ENCODE data around the gene NECTIN4.
"Not testable (repeated sequence)": the region's sequence is repeated elsewhere in the genome, so short reads cannot be mapped to it uniquely, and the experiment has no call there.

The NECTIN4 gene

DNA sequence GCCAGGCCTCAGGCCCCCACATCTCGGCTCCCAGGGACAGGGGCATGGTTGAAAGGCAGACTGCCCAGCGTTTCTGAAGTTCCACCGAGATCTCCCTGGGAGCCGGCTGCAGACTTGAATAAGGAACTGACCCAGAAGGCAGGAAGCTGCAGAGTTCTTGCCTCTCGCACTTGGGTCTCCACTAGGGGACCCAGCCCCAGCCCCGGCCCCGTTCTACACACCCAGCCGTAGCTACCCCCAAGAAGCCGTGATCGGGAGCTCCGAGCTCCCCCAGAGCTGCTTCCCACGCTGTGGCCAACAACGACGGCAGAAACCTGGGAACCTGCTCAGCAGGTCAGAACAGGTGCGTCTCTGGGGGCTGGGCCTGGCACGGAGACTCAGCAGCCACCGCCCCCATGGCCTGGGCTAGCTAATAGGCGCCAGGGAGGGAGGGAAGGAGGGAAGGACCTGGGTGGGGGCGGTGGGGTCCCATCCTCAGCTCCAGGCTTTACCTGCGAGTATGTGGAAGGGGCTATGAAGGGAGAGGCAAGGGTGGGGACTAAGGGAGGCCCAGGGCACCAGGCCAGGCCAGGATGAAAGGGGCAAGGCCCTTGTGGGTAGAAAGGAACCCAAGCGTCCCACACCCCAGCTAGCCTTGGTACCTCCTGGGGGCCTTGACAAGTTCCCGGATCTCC lies at the start of gene NECTIN4:
Gene NECTIN4, minus strand, starts transcription at position 308 of the 674 bp plus-strand sequence. Its CDS starts 262 bp downstream, at position 46.
- no peak for DNase-seq (ENCODE audit: low read depth in 3 of 3, low spot score in 1 of 3)

DNA sequence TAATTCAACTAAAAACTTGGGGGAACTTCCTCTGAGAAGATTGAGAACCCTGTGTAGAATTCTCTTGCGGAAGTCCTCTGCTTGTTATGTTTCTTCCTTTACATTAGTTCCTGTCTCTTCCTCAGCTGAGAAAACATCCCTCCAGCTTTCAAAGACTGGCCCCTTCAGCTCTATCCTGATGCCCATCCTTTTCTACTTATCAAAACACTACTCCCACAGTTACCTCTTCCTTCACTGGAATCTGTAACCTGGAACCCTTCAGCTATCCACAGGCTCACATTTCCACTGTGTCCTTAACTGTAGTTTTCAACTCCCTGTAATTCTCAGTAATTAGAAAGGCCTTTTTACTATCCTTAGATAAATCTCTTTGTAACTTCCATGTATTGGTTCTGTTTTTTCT lies 49.1 kb upstream of the NECTIN4 start:
- DNase-seq (ENCODE audit: low read depth in 3 of 3, low spot score in 1 of 3), result no peak

- no peak for DNase-seq (ENCODE audit: low read depth in 3 of 3, low spot score in 1 of 3)
These were observed 48.5 kb upstream of the NECTIN4 start for GRCh38 chr1:161137881-161138280.

- DNase-seq (ENCODE audit: low read depth in 3 of 3, low spot score in 1 of 3), result no peak
These were observed 43.9 kb upstream of the NECTIN4 start for GRCh38 chr1:161133220-161133740.

- peak; percentile 78 to 83 (median 81) for DNase-seq (ENCODE audit: low read depth in 3 of 3, low spot score in 1 of 3)
These were observed 43.3 kb upstream of the NECTIN4 start, which contains the start of gene DEDD for GRCh38 chr1:161132410-161133219. DEDD (minus strand) TSS chr1:161132667; CDS start chr1:161124462, 8,205 bp downstream.

DNA sequence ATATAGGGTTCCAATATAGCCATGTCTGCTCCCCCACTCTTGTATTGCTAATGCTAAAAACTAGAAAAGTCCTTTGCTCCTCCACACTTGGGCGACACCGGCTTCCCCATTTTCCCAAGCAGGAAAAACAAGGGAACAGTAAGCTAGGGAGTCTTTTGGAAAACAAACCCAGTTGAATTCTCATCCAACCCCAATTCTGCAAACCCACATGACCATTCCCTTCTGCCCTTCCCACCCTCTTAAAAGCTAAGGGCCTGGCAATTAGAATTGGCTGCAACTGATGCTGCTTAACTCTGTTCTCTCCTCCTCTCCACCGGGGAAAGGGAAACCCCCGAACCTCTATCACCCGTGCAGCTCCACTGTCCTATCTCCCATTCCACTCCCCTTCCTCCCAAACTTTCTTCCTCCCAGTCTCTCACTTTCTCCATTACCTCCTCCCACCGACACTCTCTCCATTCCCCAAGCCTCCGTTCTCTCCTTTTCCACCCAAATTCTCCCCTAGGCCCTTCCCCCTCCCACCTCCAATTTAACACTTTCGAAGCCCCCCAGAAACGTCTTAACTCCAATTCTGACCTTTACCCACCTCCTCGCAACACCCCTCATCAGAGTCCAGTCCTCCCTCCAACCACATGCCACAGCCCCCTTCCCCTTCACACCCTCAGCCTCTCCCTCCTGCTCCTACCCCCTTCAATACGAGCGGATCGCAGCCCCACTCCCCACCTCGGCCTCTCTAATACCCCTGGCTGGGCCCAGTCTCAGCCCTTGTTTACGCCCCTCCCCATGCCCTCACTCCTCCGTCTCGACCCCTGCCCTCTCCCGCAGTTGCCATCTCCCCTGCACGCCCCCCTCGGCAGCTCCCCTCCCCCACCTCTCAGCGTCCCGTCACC lies 42.4 kb upstream of the NECTIN4 start:
- no peak for DNase-seq (ENCODE audit: low read depth in 3 of 3, low spot score in 1 of 3)

GRCh38 chr1:161130266-161130665 lies 40.9 kb upstream of the NECTIN4 start:
- DNase-seq (ENCODE audit: low read depth in 3 of 3, low spot score in 1 of 3), result no peak

DNA sequence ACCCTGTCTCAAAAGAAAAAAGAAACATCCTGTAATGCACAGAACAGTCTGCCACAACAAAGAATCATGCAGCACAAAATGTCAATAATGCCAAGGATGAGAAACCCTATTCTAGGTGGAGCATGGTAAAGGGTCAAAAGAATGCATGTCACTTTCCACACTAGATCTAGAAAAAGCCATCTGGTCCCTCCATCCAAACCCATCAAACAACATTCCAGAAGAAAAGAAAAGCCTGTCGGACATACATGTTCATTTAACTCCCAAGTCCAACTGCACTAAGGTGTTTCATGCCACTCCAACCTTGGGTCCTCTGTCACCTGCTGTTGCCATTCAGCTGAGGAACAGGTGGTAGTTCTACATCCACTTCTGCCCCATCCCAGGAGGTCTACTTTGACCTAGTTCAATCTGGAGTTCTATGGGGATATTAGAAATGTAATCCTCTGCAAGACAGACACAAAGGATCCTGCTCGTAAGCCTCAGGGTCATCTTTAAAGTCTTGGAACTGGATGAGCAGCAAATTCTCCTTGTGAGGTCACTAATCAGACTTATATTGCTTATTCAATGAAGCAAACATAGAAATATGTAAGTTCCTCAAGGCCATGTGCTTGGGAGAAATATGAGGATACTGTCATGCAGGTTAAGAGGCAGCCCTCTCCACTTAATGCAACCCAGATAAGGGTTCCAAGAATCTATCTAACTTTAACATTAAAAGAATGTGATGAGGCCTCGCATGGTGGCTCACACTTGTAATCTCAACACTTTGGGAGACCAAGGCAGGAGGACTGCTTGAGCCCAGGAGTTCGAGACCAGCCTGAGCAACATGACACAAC lies 39.4 kb upstream of the NECTIN4 start:
- no peak for DNase-seq (ENCODE audit: low read depth in 3 of 3, low spot score in 1 of 3)

DNA sequence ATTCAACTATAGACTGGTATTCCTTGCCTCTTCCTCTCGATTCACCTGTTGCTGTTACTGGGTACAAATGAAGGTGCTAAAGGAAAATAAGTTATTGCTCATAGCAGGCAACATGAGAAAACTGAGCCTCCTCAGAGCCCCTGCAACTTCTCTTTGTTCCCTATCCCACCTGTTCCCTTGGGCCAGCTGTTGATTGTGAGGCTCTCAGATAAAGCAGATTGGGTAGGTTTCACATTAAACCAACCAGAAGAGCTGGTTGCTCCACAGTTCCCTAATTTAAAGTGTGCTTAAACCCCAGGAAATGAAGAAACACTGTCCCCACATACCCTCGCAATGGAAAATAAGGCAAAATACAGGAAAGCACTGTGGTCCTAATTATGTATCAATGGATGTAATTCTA lies 38.3 kb upstream of the NECTIN4 start:
- DNase-seq (ENCODE audit: low read depth in 3 of 3, low spot score in 1 of 3), result no peak

DNA sequence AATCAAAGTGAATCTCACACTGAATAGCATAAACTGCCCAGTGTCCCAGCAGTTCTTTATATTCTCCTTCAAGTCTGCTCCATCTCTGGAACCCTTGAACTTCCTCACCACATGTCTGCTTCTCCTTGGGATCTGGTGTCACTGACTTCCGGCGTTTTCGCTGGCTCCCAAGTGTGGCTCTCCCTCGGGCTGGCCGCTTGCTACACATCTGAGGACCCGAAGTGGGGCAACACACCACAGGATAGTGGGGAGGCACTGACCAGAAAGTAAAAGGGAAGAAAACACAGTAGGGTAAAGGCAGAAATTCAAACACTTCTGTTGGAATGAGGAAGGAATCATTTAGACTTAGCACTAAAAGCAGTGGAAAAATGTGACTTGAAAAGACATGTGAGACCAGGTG lies 33.6 kb upstream of the NECTIN4 start:
- no peak for DNase-seq (ENCODE audit: low read depth in 3 of 3, low spot score in 1 of 3)

GRCh38 chr1:161121834-161122233 lies 32.5 kb upstream of the NECTIN4 start:
- no peak for DNase-seq (ENCODE audit: low read depth in 3 of 3, low spot score in 1 of 3)

DNA sequence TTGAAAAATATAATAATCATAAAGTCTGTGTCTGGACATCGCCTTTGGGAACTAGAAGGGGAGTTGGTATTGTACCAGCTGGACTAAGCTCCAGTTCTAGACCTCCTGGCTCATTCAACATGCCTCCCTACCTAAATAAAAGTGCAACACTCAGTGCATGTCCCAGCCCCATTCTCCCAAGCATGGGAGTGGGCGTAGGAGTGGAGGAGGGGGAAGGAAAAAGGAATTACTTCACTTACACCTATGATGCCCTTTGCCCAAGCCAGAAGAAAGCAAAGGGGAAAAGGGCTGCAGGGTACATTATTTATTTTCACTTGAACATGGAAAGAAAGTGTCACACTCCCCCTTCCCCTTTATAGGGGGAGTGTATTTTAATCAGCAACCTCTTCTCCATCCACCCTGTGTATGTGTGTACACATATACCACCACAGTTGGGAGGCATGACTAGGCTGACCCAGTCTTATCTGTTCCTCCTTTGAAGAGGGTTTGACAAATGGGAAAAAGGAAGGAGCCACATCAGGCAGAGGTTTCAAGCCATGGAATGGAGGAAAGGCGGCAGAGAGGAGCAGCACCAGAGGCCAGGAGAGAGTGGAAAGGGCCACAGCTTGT lies 31.8 kb upstream of the NECTIN4 start:
- DNase-seq (ENCODE audit: low read depth in 3 of 3, low spot score in 1 of 3), result no peak

GRCh38 chr1:161119092-161119903 lies 29.9 kb upstream of the NECTIN4 start:
- peak in 2 of 3 donors; percentile 15 to 41 for DNase-seq (ENCODE audit: low read depth in 3 of 3, low spot score in 1 of 3)

GRCh38 chr1:161117759-161118581 lies 28.6 kb upstream of the NECTIN4 start, which contains the start of the genes NIT1 and PFDN2:
NIT1 (plus strand) TSS chr1:161118105; CDS start chr1:161118177, 72 bp downstream.
PFDN2 (minus strand) TSS chr1:161118037; CDS start chr1:161118026, 11 bp downstream.
- DNase-seq (ENCODE audit: low read depth in 3 of 3, low spot score in 1 of 3), result peak; percentile 49 to 75 (median 56)

DNA sequence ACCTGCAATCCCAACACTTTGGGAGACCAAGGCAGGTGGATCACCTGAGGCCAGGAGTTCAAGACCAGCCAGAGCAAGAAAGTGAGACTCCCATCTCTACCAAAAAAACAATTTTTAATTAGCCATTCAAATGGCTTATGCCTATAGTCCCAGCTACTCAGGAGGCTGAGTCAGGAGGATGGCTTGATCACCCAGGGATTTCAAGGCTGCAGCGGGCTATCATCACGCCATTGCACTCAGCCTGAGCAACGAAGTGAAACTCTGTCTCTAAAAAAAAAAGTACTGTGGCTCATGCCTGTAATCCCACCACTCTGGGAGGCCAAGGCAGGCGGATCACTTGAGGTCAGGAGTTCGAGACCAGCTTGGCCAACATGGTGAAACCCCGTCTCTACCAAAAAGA lies 26.6 kb upstream of the NECTIN4 start:
- DNase-seq (ENCODE audit: low read depth in 3 of 3, low spot score in 1 of 3), result not testable (repeated sequence)

GRCh38 chr1:161115132-161115711 lies 25.9 kb upstream of the NECTIN4 start:
- DNase-seq (ENCODE audit: low read depth in 3 of 3, low spot score in 1 of 3), result no peak

DNA sequence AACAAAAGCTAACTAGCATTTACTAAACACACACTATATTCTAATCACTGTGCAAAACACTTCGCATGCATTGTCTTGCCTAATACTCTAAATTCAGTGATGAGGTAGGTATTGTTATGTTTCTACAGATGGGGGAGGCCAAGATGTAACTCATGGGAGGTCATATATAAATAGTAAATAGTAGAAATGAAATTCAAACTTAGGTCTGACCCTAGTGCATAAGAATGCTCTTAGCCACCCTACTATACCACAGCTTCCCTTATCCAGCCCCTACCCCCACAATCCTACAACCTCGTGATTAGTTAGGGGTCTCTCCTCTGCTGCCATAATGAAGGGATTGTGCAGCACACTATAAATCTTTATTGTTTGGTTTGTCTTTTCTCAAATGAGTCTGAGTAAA lies 25.2 kb upstream of the NECTIN4 start:
- DNase-seq (ENCODE audit: low read depth in 3 of 3, low spot score in 1 of 3), result no peak

GRCh38 chr1:161113915-161114314 lies 24.6 kb upstream of the NECTIN4 start:
- DNase-seq (ENCODE audit: low read depth in 3 of 3, low spot score in 1 of 3), result no peak

Data from stimulated activated CD4-positive, alpha-beta T cell treated with anti-CD3 and anti-CD28 coated beads, TNF-alpha, amount 100 ng/mL, for 1 hour (primary cell).